OCI-LY3 (cell line): ENCODE data around the gene TMEM255A.

ENCODE experiments used
- CTCF ChIP-seq: fragments of 200-600, 300-600 bp; sonication (generic); IDR thresholded peaks from 2 replicates; pipeline ENCODE4 v1.5.1; 2014; ENCODE audit warnings: antibody characterized with exemption, low read length, low read depth
- EZH2phosphoT487 ChIP-seq: fragments of 200-600 bp; shearing (Covaris generic); IDR thresholded peaks from 2 replicates; pipeline ENCODE4 v1.6.1; 2018; ENCODE audit warnings: antibody characterized with exemption, mixed run types, low read depth

- TF ChIP-seq CTCF (no peak), EZH2phosphoT487 (no peak)
Measured at GRCh38 chrX:120281021-120281624, 30.1 kb downstream of the TMEM255A start.
